ENCODE results near the gene MRGPRX3. TPM values are rescaled to one million over a fixed set of nuclear protein-coding genes. Genes with fewer than 3 reads are reported as not detected.

The MRGPRX3 gene
- total RNA-seq, 1 experiment from 2014 or later, result not detected

- POLR2A ChIA-PET (ENCODE audit: low non-redundant PET), result no interaction called here
- Histone ChIP-seq H3K36me3 (ENCODE audit: insufficient read depth, low read length, poor library complexity, severe bottlenecking) (peaks cover 50% of the 10 kb centered on the region), H3K27me3 (replicated peaks; ENCODE audit: insufficient read depth, low read depth, low read length, poor library complexity) (no peaks in the 10 kb centered on the region), H3K9me3 (ENCODE audit: low read depth, low read length, poor library complexity, severe bottlenecking) (no peaks in the 10 kb centered on the region), H3K4me1 (ENCODE audit: insufficient read depth, low read length, poor library complexity, severe bottlenecking) (no peaks in the 10 kb centered on the region), H3K4me3 (ENCODE audit: low read depth, low read length, poor library complexity, severe bottlenecking) (no peak overlapping the region), H3K27ac (ENCODE audit: low read depth, low read length, poor library complexity, severe bottlenecking) (no peak overlapping the region)
- intact Hi-C loops (cut with micrococcal nuclease; ENCODE audit: unreplicated experiment), result no loop called here
- TF ChIP-seq EZH2 (IDR thresholded peaks at IDR 0.05; ENCODE audit: borderline replicate concordance, low read depth, low read length, poor library complexity, severe bottlenecking) (no peak), CTCF (conservative IDR thresholded peaks at IDR 0.05; ENCODE audit: low read depth, low read length) (no peak)
- DNase-seq (ENCODE audit: low spot score), result no peak
- CTCF ChIA-PET, result no interaction called here
- no TSS peak for BruUV-seq (replicated peaks)
These were observed 40.6 kb upstream of the MRGPRX3 start for GRCh38 chr11:18091731-18092130.

GRCh38 chr11:18093959-18094358, 38.4 kb upstream of the MRGPRX3 start:
- Histone ChIP-seq H3K4me3 (ENCODE audit: low read depth, low read length, poor library complexity, severe bottlenecking) (no peak overlapping the region), H3K27me3 (replicated peaks; ENCODE audit: insufficient read depth, low read depth, low read length, poor library complexity) (no peaks in the 10 kb centered on the region), H3K27ac (ENCODE audit: low read depth, low read length, poor library complexity, severe bottlenecking) (no peak overlapping the region), H3K4me1 (ENCODE audit: insufficient read depth, low read length, poor library complexity, severe bottlenecking) (no peaks in the 10 kb centered on the region), H3K36me3 (ENCODE audit: insufficient read depth, low read length, poor library complexity, severe bottlenecking) (peaks cover 30% of the 10 kb centered on the region), H3K9me3 (ENCODE audit: low read depth, low read length, poor library complexity, severe bottlenecking) (no peaks in the 10 kb centered on the region)
- DNase-seq (ENCODE audit: low spot score), result no peak
- no TSS peak for BruUV-seq (replicated peaks)
- intact Hi-C loops (cut with micrococcal nuclease; ENCODE audit: unreplicated experiment), result no loop called here
- POLR2A ChIA-PET (ENCODE audit: low non-redundant PET), result no interaction called here
- CTCF ChIA-PET, result no interaction called here
- TF ChIP-seq CTCF (conservative IDR thresholded peaks at IDR 0.05; ENCODE audit: low read depth, low read length), result no peak
- TF ChIP-seq EZH2 (IDR thresholded peaks at IDR 0.05; ENCODE audit: borderline replicate concordance, low read depth, low read length, poor library complexity, severe bottlenecking), result no peak

DNA sequence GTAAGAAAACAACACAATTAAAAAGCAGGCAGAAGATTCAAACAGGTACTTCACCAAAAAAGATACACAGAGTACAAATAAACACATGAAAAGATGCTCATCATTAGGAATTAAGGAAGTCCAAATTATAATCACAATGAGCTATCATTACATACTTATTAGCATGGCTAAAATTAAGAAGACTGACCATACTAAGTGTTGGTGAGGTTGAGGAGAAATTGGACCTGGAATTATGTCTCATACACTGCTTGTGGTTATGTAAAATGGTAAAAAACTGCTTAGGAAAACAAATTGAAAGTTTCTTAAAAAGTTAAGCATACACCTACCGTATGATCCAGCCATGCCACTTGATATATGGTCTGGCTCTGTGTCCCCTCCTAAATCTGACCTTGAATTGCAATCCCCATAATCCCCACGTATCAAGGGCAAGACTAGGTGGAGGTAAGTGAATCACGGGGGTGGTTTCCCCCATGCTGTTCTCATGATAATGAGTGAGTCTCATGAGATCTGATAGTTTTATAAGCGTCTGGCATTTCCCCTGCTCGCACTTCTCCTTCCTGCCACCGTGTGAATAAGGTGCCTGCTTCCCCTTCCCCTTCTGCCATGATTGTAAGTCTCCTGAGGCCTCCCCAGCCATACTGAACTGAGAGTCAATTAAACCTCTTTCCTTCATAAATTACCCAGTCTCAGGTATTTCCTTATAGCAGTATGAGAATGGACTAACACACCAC, 31.3 kb upstream of the MRGPRX3 start:
- Histone ChIP-seq H3K27ac (ENCODE audit: low read depth, low read length, poor library complexity, severe bottlenecking) (no peak overlapping the region), H3K27me3 (replicated peaks; ENCODE audit: insufficient read depth, low read depth, low read length, poor library complexity) (no peaks in the 10 kb centered on the region)

More for the DNA sequence above, 31.3 kb upstream of the MRGPRX3 start:
- ChIA-PET CTCF (no interaction called here), POLR2A (ENCODE audit: low non-redundant PET) (no interaction called here)
- Histone ChIP-seq H3K4me3 (ENCODE audit: low read depth, low read length, poor library complexity, severe bottlenecking) (no peak overlapping the region), H3K9me3 (ENCODE audit: low read depth, low read length, poor library complexity, severe bottlenecking) (no peaks in the 10 kb centered on the region), H3K36me3 (ENCODE audit: insufficient read depth, low read length, poor library complexity, severe bottlenecking) (peaks cover 20% of the 10 kb centered on the region), H3K4me1 (ENCODE audit: insufficient read depth, low read length, poor library complexity, severe bottlenecking) (no peaks in the 10 kb centered on the region)
- intact Hi-C loops (cut with micrococcal nuclease; ENCODE audit: unreplicated experiment), result no loop called here
- BruUV-seq (replicated peaks), result no TSS peak
- no peak for TF ChIP-seq EZH2 (IDR thresholded peaks at IDR 0.05; ENCODE audit: borderline replicate concordance, low read depth, low read length, poor library complexity, severe bottlenecking)
- TF ChIP-seq CTCF (conservative IDR thresholded peaks at IDR 0.05; ENCODE audit: low read depth, low read length), result no peak
- no peak for DNase-seq (ENCODE audit: low spot score)
